Embryonic facial prominence (tissue), 1 donor: ENCODE data around the gene FLII.

Experiments
- DNase-seq: peaks from one replicate; pipeline ENCODE4 v3.0.0-alpha.2; 2016; ENCODE audit errors: extremely low spot score

Gene FLII

DNA sequence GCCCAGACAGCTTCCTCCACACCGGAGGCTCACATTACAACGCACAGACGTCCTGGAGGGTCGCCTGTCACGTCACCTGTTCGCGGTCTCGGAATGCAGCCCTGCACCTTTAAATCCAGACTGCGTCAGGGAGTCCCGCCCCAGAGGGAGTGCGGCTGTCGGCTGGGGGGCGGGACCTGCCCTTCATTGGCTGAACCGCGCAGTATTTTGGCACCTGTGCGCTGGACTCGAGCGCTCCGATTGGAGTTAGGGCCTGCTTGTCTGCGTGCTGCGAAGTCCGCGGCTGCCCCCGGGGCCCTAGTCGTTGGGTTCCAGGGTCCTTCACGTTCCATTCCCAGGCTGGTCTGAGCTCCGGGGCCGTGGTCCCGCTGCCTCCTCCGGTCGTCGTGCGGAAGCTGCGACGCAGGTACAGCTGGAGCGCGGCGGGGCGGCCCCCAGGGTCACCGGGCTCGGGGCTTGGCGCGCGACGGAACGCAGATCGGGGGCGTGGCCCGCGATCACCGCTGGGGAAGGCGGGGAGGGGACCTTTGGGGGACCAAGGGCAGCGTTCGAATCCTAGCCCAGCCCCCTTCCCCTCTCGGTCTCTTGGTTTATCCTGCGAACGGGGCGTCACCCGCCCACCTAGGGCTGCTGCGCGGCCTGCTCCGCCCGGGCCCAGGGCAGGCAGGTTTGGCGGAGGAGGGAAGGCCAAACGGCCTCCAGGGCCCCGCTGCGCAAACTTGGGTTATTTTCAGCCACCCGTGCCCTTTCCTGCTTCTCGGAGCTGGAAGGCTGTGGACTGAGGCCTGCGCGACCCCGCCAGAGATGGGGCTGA, 2.0 kb upstream of the FLII start, which contains the start of gene MIEF2:
MIEF2 (plus strand) TSS at position 331 of the 814 bp plus-strand sequence. CDS start 2,059 bp downstream, outside the sequence.
- peak; percentile 88 for DNase-seq

DNA sequence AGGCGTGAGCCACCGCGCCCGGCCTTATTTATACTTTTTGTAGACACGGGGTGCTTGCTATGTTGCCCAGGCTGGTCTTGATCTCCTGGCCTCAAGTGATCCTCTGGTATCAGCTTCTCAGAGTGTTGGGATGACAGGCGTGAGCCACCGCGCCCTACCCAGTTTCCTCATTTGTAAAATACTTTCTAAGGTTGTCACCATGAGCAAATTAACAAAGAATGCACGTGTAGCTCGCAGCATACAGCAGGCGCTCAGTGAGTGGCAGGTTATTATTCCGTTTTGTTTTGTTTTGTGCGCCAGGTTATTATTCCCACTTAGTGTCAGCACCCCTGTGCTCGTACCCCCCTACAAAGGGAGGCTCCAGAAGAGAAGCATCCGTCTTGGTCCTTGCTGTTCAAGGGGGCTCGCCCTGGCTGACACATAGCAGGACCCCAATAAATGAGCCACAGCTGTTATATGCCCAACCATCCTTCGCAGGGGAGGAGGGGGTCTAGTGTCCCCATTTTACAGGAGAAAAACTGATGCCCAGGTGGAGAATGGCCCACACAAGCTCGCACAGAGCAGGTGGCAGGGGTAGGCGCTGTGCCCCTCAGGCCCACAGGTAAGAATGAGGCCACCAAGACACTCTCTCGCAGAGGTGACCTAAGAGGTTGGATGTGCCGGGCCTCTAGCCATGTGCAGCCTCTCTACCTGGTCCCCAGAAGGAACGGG, 1.2 kb upstream of the FLII start:
- no peak for DNase-seq

DNA sequence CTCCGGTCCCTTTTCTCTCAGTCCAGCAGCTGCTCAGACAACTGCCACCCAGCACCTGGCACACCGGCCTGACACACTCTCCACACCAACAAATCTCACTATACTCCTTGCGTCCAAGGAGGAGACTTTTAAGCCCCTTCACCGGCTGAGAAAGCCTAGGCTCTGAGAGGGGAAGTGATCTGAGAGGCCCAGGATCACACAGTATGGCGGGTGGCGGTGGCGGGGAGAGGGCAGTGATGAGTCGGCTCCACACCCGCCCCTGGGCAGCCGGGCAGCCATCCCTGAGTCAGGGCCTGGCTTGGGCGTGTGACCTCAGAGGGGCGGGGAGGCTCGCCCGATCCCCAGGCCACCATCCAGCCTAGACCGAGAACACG, 569 bp downstream of the FLII start:
- no peak for DNase-seq

DNA sequence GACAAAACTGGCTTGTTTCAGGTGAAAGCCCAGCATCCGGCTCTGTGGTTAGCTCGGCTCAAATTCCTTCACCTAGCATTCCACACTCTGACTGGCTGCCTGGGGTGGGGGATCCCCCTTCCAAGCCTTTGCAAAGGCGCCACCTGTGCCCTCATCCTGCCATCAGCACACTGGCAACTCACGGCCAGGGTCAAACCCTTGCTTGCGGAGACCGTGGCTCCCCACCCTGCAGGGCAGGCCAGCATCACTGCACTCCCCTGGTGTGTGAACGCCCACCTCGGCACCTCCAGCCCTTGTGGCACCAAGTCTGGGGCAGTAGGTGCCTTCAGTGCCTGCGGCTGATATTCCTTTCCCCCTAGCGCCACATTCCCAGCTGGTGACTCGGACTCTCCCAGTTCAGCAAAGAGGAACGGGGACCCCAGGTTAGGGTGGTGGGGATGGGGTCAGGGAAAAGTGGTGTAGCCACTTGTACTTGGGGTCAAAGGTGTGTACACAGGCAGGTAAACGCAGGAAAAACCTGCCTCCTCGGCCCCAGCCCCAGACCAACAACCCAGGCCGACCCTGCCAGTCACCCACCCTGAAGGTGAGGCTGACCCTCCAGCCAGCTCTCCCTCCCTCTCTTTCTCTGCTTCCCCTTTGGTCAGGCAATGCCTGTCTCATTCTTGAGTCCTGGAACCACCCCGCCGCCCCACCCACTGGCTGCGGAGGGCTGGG, 1.1 kb downstream of the FLII start:
- no peak for DNase-seq

DNA sequence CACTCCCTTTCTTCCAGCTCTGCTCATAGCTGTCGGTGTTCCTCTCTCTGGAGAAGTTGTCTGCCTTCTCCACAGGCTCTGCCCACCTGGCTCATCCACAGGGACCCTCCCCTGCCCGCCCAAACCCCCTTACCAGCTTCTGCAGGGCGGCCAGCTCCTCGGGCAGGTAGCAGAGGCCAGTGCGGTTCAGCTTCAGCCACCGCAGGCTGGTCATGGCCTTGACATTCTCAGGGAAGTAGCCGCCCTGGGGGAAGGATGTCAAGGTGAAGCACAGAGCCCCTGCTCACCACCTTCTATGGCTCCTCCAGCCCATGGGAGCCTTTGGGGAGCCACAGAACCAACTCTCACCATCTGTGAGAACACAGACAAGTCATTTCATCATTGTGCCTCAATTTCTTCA, 1.8 kb downstream of the FLII start:
- DNase-seq: no peak

DNA sequence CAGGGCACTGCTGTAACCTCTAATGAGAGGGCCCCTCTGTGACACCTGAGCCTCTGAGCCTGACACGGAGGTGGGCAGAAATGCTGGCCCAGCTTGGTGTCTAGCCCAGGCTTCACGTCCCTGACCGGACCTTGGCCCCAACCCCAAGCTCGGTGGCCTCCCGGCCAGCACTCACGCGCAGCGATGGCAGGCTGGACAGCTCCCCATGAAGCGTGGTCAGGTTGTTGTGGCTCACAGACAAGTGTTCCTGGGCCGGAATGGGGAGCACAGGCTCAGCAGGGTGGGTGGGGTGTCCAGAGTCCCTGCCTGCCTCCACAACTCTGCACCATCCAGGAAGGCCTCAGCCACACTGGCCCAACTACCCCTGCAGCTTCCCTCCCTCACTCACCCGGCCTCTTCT, 2.2 kb downstream of the FLII start:
- no peak for DNase-seq

DNA sequence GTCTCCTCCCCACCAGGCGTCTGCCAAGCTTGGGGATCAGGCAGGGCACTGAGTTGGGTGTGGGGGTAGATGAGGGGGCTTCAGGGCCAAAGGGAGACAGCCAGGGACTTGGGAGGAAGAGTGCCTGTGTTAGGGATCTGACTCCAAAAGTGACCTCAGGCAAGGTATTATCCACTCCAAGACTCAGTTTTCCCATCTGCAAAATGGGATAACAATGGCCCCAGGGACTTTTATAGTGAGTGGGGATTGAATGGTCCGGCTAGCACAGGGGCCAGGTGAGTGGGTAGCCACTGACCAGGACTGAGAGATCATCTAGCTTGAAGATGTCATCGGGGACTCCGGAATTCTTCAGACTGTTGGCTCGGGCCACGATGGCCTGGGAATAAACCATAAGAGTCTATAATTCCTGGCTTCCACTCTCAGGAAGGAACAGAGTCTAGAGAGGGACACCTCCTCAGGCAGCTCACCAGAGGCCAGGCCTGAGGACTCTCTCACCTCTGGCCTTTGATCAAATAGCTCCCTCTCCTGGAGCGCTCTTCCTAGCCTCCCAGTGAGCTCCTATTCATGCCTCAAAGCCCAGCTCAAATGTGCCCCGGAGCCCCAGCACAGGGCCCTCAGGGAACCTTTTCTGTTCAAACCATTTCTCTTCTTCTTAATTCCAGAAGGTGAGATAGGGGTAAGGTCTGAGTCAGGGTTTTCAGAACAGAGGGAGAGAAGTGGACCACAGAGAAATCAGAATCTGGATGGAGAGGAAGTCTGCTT, 3.5 kb downstream of the FLII start:
- no peak for DNase-seq

DNA sequence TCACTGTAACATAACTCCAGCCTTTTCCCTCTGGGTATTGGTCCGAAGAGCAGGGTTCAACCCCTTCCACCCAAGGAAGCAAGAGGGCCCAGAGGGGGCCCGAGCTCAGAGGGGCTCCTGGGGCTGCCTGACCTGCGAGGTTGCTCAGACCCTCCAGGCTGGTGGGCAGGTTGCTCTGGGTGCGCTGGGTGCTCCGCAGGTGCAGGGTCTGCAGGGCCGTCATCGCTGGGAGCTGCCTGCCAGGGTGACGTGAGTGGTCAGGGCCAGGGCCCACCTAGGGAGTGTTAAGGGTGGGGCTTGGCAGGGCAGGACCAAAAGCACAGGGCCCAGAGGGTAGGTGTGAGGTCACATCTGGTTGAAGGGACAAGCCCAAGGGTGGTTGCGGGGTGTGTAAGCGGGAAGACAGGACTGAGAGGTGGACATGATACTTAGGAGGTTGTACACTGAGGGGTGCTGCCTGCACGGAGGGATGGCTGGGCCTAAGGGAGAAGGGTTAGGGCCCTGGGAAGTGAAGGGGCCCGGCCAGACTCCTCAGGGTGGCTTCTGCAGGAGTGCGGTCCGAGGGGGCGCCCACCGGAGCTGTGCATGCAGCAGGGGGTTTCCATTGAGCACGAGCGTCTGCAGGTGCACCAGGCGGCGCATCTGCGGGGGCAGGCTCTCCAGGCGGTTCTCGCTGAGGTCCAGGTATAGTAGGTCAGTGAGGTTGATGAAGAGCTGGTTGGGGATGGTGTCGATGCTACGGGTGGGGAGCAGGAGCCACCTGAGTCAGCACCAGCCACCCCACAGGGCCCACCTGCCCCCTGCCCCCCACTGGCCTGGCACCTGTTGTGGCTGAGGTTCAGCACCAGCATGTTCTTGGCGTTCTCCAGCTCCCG, 4.4 kb downstream of the FLII start:
- DNase-seq: no peak

DNA sequence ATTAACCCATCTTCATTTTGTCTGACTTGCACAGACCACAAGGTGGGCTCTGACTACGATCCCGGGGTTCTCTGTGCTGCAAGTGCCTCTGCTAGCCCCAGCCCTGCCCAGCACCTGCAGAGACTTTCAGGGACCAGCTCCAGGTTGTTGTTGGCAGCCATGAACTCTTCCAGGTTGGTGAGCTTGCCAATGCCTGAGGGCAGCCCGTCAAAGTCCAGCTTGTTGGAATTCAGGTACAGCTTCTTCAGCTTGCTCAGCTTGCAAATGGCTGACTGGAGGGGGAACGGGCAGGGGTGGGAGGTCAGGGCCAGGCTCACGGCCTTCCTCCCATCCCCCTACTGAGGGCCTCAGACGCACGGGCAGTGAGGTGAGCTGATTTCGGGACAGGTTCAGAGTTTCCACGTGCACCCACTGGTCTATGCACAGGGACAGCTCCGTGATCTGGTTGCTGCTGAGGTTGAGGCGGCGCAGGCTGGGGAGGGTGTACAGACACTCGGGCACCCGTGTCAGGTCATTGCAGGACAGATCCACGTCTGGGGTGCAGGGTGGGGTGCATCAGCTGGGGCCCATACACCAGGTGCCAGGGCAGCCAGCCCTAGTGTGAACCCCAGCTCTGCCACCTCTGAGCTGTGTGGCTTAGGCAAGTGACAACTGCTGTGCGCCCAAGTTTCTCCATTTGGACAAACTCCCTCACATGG, 5.2 kb downstream of the FLII start:
- DNase-seq: no peak

DNA sequence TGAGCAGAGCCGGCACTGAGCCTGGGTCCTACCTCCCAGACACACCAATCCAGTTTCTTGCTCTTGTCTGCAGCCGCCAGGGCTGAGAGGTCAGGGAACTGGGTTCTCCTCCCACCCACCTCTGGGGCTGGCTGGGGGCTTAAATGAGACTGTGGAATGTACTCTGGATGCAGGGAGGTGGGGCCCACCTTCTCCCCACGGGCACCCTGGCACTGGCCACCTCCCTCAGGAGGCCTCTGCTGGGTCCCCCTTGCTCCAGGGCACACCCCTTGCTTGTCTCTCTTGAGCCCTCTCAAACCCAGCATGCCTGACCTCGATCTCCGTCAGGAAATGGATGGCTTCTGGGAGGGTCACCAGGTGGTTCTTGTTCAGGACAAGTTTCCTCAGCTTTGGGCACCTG, 6.4 kb downstream of the FLII start:
- DNase-seq: no peak

DNA sequence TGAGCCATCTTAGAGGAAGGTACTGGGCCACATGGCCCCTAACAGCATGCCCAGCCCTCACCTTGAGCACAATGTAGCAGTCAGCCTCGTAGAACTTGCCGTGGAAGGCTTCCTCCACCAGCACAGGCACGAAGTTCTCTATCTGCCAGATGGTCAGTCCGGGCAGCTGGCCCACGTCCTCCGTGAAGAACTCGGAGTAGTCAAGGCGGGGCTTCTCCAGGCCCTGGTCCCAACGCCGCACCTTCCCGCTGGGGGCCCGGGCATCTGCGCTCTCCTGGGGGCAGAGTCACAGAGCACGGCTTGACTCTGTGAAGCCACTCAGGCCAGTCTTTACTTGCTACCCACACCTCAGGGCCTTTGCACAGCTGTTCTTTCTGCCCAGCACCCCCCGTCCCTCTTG, 7.3 kb downstream of the FLII start:
- no peak for DNase-seq

DNA sequence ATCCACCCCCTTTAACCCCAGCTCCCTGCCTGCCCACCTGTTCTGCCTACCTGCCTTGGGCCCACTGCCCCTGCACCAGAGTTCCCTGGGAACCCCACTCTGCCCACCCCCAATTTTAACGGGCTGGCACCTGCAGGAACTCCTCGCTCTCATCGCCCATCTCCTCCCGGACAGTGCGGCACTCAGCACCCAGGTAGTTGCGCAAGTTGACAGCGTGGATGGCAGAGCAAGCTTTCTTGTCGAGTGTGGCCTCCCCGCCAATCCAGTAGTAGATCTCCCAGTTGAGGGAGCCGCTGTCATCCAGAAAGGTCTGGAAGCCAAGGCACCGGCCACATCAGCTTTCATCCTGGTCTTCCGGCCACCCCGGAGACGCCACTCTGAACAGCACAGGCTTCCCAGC, 7.8 kb downstream of the FLII start:
- no peak for DNase-seq

DNA sequence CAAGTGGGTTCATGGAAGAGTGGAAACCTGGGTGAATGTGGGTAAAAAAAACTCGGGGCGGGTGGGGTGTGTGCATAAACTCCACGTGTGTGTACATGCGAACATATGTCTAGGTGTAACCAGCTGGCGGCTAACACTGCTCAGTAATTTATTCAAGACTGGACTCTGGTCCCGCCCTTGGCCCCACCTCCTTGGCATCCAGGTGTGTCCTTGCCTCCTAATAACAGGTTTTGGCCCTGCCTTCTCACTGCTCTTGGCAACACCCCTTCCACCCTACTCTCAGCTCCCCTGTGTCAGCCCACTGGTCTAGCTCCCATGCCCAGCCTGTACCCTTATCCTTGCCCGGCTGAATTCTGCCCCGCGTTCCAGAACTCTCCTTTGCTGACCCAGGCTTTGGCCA, 8.3 kb downstream of the FLII start:
- no peak for DNase-seq

DNA sequence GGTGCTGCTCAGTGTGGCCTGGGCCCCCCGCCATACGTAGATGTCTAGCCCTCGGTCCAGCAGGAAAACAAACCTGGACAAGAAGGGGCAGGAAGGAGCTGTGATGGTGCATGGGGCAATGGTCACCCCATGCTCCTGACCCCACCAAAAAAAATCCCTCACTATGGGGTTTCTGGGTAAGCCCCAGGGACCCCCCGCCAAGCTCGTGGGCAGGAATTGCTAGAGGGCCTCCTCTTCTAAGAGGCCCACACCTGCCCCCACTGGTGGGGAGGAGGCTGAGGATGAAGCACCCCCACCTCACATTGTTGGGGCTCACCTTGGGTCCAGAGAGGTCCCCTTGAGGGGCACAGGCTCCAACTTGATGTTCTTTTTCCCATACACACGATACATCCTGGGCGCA, 9.7 kb downstream of the FLII start:
- no peak for DNase-seq

DNA sequence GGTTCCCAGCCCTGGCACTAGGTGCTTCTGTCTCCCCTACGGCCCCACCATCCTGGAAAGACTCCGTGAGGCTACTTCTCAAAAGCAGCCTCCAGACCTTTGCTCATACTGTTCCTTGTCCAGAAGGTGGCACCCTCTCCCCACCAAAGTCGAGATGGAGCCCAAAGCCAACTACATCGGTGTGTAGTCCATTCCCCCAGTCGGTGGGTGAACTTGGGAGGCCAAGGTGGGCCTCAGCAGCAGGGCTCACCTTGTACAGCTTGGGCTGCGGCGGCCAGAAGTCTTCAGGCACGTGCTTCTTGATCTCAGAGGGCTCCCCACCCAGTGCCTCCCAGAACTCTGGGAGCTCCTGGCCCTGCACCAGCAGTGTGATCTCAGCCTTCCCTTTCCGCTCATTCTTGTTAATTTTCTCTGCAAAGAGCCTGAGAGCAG, 10.2 kb downstream of the FLII start:
- DNase-seq: peak; percentile 62

DNA sequence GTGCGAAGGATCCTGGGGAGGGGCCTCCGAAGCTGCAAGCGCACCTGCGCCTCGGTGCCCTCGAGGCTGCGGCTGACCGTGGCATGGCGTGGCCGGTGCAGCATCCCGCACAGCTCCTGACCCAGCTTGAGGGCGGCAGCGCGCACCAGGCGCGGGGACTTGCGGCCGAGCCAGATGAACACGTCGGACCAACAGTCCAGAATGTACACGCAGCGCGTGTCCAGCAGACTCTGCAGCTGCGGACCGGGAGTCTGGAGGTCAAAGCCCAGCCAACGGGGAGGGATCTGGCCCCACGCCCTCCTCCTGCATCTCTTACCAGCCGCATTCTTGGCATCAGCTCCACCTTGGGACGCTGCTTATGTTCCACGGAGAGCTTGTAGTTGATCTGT, 10.9 kb downstream of the FLII start:
- DNase-seq: no peak

DNA sequence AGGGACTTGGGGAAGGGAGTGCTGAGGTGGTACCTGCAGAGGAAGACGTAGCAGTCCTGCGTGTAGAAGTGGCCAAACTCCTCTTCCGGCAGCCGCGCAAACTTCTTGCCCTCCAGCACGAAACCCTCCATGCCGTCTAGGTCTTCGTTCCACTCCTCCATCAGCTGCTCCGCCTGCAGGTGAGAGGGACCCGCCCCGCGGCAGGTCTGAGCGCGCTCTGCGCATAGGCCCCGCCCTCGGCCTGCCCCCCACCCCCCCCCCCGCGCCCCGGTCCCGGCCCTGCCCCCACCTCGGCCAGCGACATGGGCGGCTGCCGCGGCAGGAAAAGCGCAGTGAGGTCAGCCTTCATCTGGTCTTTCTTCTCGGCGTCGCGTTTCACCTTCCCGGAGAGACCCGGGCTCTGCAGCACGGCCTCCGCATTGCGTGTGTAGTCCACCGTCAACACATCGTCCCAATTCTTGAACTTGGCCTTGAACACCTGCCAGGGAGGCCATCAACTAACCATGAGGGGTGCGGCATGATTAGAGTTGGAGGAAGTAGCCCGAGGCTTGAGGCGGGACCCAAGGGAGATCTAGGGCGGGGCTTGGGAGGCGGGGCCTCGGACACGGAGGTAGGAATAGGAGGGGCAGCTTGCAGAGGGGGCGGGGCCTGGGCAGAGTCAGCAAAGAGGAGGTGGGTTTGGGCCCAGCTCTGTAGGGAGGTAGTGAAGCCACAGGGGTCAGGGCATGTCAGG, 11.5 kb downstream of the FLII start:
- no peak for DNase-seq

DNA sequence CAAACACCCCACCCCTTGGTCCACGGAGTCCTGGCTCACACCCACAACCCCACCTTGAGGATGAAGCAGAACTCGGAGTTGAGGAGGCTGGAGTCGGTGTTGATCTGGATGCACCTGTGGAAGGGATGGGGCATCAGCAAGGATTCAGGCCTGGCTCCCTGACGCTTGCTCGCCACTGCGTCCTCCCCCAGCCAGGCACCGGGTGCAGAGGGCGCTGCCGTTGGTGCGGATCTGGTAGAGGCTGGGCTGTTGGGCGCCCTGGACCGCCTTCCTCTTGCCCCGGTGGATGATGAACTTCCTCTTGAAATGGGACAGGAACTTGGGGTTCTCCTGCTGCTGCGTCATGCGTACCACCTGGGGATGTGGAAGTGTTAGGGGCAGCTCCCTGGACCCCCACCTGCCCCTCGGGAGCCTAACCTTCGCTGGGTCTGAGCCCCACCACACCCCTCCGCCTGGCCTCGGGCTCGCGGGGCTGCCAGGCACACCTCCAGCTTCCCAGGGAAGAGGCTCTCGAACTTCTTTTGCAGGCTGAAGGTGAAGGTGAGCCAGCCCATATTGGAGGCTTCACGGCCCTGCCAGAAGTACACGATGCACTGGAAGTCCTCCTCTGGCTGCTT, 12.3 kb downstream of the FLII start:
- DNase-seq: no peak
